ENCODE measurements around the gene PLCG2.

Gene PLCG2

DNA sequence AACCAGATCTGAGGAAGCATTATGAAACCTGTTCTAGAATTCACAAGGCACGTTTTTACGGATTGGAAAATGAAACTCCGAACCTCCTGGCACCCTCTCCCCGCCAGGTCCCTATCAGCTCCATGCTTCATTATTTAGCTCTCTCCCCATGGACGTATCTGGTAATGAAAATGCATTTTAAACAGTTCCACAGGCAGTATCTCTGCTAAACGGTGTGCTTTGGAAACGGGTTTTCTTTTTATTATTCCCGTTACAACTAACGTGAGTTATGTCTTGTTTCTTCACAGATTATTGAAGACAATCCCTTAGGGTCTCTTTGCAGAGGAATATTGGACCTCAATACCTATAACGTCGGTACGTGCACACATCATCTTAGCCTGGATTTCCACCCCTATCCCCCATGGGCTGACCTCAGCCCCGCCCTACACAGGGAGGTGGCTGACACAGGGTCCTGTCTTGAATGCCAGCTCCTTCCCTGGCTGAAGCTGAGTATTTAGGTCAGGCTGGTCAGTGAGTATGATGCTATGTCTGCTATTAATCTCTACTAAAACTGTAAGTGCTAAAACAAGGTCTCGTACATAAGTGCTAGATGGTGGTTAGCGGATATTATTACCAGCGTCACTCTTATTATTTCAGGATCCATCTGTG is 149.3 kb downstream of the PLCG2 start:
- Histone ChIP-seq H3K27ac (ENCODE audit: low read depth, low read length) (no peak overlapping the region), H2AFZ (ENCODE audit: low read depth, low read length, severe bottlenecking) (no peak overlapping the region), H3K4me3 (ENCODE audit: insufficient read depth, low read length, poor library complexity, severe bottlenecking) (no peak overlapping the region), H3K36me3 (ENCODE audit: low read length) (peaks cover 44% of the 10 kb centered on the region), H4K20me1 (ENCODE audit: low read depth, low read length) (no peaks in the 10 kb centered on the region), H3F3A (ENCODE audit: insufficient read depth) (no peaks in the 10 kb centered on the region), H3K9me2 (replicated peaks; ENCODE audit: insufficient read depth, low read length) (no peaks in the 10 kb centered on the region), H3K4me2 (ENCODE audit: low read depth, low read length, poor library complexity, severe bottlenecking) (no peak overlapping the region), H3K79me2 (ENCODE audit: insufficient read depth, low read length) (no peaks in the 10 kb centered on the region), H3K27me3 (ENCODE audit: low read length) (no peaks in the 10 kb centered on the region), H3K9me3 (ENCODE audit: insufficient read depth, low read length) (no peaks in the 10 kb centered on the region), H3K9ac (ENCODE audit: low read length) (no peak overlapping the region)
- TF ChIP-seq, protein P1, sequence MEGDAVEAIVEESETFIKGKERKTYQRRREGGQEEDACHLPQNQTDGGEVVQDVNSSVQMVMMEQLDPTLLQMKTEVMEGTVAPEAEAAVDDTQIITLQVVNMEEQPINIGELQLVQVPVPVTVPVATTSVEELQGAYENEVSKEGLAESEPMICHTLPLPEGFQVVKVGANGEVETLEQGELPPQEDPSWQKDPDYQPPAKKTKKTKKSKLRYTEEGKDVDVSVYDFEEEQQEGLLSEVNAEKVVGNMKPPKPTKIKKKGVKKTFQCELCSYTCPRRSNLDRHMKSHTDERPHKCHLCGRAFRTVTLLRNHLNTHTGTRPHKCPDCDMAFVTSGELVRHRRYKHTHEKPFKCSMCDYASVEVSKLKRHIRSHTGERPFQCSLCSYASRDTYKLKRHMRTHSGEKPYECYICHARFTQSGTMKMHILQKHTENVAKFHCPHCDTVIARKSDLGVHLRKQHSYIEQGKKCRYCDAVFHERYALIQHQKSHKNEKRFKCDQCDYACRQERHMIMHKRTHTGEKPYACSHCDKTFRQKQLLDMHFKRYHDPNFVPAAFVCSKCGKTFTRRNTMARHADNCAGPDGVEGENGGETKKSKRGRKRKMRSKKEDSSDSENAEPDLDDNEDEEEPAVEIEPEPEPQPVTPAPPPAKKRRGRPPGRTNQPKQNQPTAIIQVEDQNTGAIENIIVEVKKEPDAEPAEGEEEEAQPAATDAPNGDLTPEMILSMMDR (IDR thresholded peaks at IDR 0.05; ENCODE audit: insufficient read depth, low read length, poor library complexity, severe bottlenecking) = no peak
- TF ChIP-seq EZH2phosphoT487 (conservative IDR thresholded peaks at IDR 0.05; ENCODE audit: low read length) = no peak

DNA sequence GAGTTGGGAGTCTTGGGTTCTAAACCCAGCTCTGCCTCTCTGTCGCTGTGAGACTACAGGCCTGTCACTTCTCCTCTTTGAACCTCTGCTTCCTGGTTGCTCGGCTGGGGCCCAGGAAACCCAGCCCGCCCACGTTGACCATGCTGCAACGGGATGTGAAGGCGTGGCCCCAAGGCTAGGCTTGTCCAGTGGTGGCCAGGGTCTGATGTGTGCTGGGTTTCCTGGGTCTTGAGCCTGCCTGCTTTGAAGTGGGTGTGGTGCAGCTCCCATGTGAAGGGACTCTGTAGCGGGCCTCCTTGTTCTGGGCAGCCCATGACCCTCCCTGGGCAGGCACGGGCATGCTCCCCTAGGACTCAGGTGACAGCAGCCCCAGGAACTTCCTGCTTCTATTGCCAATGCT is 149.9 kb downstream of the PLCG2 start:
- Histone ChIP-seq H3K9ac (ENCODE audit: low read length) (no peak overlapping the region), H3K27ac (ENCODE audit: low read depth, low read length) (no peak overlapping the region), H3K36me3 (ENCODE audit: low read length) (peaks cover 40% of the 10 kb centered on the region), H3K9me3 (ENCODE audit: insufficient read depth, low read length) (no peaks in the 10 kb centered on the region), H3K9me2 (replicated peaks; ENCODE audit: insufficient read depth, low read length) (no peaks in the 10 kb centered on the region), H3F3A (ENCODE audit: insufficient read depth) (no peaks in the 10 kb centered on the region), H3K4me2 (ENCODE audit: low read depth, low read length, poor library complexity, severe bottlenecking) (no peak overlapping the region), H4K20me1 (ENCODE audit: low read depth, low read length) (no peaks in the 10 kb centered on the region), H3K79me2 (ENCODE audit: insufficient read depth, low read length) (no peaks in the 10 kb centered on the region), H3K4me3 (ENCODE audit: insufficient read depth, low read length, poor library complexity, severe bottlenecking) (no peak overlapping the region), H3K27me3 (ENCODE audit: low read length) (no peaks in the 10 kb centered on the region), H2AFZ (ENCODE audit: low read depth, low read length, severe bottlenecking) (no peak overlapping the region)
- no peak for TF ChIP-seq EZH2phosphoT487 (conservative IDR thresholded peaks at IDR 0.05; ENCODE audit: low read length)
- TF ChIP-seq, protein P1 (IDR thresholded peaks at IDR 0.05; ENCODE audit: insufficient read depth, low read length, poor library complexity, severe bottlenecking) = no peak

DNA sequence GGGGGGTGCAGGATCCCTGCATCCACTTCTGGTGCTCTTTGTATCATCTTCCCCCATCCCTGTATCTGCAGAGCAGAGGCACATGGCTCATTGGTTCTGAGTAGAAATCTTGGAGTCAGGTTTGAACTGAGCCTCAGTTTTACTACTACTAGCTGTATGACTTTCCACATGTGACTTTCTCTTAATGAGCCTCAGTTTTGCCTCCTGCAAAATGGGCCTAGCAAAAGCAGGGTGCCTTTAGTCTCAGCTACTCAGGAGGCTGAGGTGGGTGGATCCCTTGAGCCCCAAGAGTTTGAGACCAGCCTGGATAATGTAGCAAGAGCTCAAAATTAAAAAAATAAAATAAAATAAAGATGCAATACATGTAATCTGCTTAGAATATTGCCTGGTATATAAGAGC is 150.8 kb downstream of the PLCG2 start:
- Histone ChIP-seq H3K9me2 (replicated peaks; ENCODE audit: insufficient read depth, low read length) (no peaks in the 10 kb centered on the region), H3K4me2 (ENCODE audit: low read depth, low read length, poor library complexity, severe bottlenecking) (no peak overlapping the region), H3K79me2 (ENCODE audit: insufficient read depth, low read length) (no peaks in the 10 kb centered on the region), H3K4me3 (ENCODE audit: insufficient read depth, low read length, poor library complexity, severe bottlenecking) (no peak overlapping the region), H3K36me3 (ENCODE audit: low read length) (peaks cover 38% of the 10 kb centered on the region), H4K20me1 (ENCODE audit: low read depth, low read length) (no peaks in the 10 kb centered on the region), H3K27me3 (ENCODE audit: low read length) (no peaks in the 10 kb centered on the region), H2AFZ (ENCODE audit: low read depth, low read length, severe bottlenecking) (no peak overlapping the region), H3F3A (ENCODE audit: insufficient read depth) (no peaks in the 10 kb centered on the region), H3K9me3 (ENCODE audit: insufficient read depth, low read length) (no peaks in the 10 kb centered on the region), H3K27ac (ENCODE audit: low read depth, low read length) (no peak overlapping the region), H3K9ac (ENCODE audit: low read length) (no peak overlapping the region)
- TF ChIP-seq EZH2phosphoT487 (conservative IDR thresholded peaks at IDR 0.05; ENCODE audit: low read length) = no peak
- TF ChIP-seq, protein P1 (IDR thresholded peaks at IDR 0.05; ENCODE audit: insufficient read depth, low read length, poor library complexity, severe bottlenecking) = no peak
